ENCODE results near the gene IER2. TPM values are rescaled to one million over a fixed set of nuclear protein-coding genes. Genes with fewer than 3 reads are reported as not detected.

IER2 gene
- total RNA-seq, 1 donor from 2014 or later, result 26.0 TPM

DNA sequence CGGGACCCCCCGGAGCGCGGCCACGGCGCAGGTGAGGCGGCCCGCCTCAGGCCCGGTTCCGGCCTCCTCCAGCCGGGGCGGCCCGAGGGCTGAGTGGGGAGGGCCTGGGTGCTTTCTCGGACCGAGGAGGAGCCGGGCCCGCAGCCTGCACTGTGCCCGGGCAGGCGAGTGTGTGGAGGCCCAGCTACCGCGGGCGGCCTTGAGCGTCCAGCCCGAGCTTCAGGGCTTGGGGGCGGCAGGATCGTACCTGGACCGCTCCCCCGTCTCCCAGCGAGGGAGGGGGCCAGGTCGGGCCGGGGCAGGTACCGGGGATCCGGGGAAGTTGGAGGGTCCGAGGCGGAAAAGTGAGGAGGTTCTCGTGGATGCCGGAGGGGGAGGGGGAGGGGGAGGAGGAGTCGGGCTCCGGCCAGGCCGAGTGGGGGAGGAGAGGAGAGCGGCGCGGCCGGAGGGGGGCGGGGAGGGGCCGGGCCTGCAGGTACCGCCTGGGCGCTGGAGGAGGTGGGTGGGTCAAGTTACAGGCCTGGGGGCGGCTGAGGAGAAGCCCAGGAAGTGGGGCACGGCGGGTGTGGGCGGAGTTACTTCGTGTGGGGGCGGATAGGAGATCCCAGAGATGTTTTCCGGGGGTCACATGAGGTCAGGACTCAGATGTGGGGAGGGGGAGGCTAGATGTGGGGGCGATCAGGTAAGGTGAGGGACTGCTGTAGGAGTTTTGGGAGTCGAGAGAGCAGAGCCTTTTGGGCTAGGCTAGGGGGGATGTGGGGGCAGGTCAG is 31.6 kb upstream of the IER2 start:
- no peak for DNase-seq (ENCODE audit: low spot score)

DNA sequence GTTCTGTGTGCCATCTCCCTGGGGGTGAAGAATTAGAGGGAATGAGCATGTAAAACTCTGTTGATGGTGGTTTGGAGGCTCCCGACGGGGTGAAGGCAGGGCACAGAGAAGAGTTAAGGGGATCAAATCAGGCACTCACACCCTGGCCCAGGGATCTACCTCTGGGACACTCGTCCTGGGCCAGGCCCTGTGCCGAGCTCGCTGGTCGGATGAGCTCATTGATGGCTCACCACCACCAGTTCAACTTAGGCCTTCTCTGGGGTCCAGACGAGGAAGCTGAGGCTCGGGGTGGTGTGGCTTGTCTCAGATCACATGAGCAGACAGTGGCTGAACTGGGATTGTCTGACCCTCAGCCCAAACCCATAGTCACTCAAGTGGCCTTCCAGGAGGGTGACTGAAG is 30.6 kb upstream of the IER2 start:
- DNase-seq (ENCODE audit: low spot score), result no peak

DNA sequence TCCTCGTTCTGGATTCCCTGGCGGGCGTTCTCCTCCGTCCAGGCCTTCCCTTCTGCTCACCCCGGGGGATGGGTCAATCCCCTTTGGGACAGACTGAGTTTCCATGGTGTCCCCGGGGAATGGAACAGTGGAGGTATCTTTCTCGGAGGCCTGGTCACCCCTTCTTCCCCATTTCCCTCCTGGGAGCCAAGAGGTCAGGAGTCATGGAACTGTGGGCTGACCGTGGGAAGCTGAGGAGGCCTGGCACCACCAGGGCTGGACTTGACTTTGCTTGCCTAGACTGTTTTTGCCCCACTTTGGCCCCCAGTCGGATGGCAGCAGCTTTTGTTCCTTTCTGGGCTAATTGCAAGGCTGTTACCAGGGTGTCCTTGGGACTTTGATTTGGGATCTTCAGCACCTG is 30.2 kb upstream of the IER2 start:
- DNase-seq (ENCODE audit: low spot score), result no peak

DNA sequence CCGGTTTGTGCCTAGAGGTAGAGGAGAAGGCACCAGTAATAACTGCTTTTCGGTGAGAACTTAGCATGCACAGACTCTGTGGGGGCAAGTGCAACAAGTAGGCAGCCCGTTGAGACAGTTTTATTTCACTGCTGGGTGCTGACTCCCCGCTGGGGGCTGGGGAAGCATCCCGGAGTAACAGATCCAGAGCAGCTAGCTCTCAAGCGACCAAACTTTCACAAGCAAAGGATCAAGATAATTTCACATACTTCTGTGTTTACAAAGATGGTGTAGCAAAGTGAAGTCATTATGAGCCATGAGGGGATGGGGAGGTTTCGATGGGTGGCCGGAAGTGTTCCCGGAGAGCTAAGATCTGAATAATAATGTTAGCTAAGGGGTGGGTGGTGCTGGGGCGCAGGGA is 29.4 kb upstream of the IER2 start:
- DNase-seq (ENCODE audit: low spot score), result no peak

DNA sequence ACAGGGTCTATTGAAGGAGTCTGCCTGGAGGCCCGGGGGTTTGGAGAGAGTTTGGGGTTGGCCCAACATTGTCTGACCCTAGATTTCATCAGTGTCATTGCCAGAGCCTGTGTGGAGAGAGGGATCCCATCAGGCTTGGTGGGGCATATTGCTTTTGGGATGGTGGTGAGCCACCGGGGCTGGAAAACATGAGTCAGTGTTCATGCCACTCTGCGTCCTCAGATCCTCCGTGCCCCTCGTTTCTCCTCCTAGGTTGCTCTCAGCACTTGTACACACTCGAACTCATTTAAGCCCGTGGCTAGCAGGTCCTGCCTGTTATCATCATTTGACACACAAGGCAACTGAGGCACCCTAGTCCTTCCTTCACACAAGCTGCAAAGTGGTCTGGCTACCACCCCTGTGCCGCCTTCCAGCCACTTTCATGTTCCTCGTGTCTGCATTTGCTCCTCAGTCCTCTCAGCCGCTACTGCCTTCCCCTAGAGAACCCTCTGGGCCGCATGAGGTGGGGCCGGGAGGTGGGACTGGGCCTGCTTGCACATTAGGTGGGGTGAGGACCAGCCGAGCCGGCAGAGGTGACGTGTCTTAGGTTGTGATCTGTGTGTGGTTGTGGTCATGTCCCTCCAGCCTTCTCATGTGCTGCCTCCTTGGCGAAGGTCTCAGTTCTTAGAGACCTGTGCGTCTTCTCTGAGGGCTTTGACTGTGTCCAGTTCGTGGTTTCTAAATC is 28.5 kb upstream of the IER2 start:
- DNase-seq (ENCODE audit: low spot score), result no peak

DNA sequence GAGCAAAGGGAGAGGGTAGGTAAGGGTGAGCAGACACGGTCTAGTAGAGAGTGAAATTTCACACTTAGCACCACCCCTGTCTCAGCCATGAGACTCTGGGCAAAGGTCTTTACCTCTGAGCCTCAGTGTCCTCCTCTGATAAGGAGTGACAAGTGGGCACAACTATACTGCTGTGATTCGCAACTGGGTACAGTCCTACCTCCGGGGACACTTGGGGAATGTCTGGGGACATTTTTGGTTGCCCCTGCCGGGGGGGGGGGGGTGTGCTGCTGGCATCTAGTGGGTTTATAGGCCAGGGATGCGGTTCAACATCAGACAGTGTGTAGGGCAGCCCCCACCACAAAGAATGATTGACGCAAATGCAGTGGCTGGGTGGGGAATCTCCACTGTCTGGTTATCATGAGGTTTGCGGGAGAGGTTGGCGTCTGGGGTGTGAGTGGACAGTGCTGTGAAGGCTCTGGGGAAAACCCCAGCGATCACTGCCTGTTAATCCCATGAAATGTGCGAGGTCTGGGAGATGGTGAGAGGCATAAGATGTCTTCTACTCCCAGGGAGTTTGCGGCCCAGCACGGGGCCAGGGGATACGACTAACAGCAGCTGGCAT is 27.8 kb upstream of the IER2 start:
- DNase-seq (ENCODE audit: low spot score), result no peak

DNA sequence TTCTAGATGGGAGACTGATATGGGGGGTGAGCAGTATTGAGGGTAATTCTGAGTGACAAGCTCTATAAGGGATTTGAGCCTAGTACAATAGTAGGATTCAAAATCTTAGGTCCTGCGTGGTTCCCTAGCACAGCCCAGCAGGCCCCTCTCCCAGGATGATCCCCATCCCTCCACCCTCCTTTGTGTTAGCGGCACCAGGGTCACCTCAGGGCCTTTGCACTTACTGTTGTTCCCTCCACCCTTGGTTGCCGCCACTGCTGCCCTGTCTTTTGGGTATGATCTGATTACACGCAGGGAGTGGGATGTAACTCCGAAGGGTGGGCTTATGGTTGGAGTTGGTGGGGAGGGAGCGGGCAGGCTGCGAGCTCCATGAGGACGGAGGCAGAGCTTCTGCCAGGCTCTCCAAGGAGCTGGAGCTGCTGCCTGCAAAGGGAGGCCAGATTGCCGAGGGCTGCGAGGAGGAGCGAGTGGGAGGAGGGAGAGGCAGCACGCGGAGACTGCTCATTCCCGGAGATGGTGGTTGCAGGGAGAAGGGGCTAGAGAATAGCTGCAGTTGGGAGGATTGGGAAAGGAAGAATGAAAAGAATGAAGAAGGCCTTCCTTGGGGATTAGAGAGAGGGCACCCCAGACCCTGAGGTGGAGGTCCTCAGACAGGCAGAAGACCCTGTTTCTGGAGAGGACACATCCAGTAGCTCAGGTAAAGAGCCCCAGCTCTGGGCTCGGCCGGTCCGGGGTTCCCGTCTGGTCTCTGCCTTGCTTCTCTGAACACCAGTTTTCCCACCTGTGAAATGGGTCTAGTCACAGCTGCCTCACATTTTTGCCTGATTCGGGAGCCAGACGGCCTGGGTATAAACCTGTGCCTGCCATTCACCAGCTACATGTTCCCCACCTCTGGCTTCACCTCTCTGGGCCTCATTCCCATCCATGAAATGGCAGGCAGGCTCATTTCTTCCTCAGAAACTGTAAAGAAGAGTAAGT is 26.9 kb upstream of the IER2 start:
- no peak for DNase-seq (ENCODE audit: low spot score)

DNA sequence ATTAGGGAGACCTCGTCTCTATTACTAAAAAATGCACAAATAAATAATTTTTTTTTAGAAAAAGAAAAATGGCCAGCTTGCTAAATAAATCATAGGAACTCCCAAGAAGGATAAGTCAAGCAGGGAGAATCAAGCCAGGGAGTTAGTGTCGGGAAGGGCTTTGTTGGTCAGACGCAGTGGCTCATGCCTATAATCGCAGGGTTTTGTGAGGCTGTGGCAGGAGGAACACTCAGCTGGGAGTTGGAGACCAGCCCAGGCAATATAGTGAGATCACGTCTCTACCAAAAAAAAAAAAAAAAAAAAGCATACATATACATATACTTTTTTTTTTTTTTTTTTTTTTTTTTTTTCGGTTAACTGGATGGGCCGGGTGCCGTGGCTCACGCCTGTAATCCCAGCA is 23.2 kb upstream of the IER2 start:
- peak; percentile 93 for DNase-seq (ENCODE audit: low spot score)

DNA sequence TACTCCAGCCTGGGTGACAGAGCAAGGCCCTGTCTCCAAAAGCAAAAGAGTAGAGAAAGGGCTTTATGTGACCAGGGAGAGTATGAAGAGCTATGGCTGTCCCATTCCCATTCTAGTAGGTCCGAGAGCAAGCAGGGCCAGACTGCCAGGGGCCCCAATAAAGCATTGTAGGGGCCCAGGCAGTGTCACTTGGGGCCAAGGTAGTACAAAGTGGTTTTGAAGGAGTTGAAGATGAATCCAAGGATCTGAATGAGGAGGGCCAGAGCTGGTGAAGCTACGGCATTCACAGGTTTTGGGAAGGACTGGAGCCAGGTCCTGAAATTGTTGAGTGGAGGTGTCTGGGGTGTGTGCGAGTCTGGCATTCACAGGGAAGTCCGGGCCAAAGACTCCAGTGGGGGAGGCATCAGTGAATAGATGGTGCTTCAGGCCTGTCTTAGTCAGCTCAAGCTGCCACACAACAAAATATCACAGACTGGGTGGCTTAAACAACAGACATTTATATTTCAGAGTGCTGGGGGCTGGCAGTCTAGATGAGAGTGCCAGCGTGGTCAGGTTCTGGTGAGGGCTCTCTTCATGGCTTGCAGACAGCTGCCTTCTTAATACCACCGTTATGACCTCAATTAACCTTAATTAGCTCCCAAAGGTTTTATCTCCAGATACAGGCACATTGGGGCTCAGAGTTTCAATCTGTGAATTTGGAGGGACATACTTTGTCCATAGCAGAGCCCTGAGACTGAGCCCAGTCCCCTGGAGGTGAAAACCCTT is 22.2 kb upstream of the IER2 start:
- no peak for DNase-seq (ENCODE audit: low spot score)

DNA sequence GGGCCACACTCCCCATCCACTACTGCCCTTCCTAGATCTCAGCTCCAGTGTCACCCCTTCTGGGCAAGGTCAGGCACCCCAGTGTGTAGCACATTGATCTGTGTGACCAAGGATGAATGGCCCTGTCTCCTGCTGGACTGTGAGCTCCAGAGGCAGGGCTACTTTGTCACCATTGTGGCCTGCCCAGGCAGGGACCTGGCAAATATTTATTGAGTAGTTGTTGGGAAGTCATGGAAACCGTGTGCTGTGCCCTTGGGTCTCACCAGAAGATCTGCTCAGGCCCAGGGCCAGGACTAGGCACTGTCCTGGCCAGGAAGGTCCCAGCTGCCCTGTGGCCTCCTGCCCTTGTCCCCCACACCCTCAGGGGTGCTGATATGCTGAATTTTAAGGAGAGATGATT is 21.6 kb upstream of the IER2 start:
- no peak for DNase-seq (ENCODE audit: low spot score)

DNA sequence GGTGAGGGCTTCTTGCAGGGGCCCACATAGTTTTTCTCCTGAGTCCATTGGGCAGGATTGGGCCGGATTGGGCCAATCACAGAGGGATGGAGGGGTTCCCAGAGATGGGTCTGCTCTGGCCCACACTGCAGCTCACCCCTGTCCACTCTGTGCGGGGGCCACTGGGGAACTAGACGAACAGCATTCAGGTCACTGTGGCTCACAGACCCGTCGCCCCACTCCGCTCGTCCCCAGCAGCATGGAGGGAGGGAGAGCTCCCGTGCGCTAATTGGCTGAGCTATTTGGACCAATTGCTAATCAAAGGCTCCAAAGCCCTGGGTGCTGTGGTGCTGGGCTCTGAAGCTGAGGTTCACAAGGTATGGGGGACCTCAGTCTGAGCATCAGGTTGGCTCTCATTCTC is 20.8 kb upstream of the IER2 start:
- DNase-seq (ENCODE audit: low spot score), result no peak

DNA sequence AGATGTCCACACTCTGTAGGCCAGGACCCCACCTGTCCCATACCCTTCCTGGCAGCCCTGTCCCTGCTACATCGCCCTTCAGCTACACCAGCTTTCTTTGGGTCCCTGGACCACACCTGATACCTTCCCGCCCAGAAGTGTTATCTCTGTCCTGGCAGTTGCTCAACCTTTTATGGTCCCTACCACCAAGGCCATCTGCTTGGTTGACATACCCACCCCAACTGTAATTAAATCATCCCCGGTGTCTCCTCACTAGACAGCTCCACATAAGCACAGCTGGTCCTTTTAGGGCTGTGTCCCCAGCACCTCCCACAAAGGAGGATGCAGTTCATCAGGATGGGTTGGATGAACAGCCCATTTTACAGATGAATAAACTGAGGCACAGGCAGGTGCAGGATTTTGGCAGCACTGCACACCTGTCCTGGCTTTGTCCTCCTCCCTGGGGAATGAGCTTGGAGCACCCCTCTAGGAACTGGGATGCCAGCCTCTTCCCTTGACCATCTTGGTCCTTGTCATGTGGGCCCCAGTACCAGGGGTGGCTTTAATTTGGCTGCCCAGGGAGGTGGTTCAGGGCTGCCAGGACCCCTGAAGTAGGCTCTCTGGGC is 19.2 kb upstream of the IER2 start:
- no peak for DNase-seq (ENCODE audit: low spot score)

DNA sequence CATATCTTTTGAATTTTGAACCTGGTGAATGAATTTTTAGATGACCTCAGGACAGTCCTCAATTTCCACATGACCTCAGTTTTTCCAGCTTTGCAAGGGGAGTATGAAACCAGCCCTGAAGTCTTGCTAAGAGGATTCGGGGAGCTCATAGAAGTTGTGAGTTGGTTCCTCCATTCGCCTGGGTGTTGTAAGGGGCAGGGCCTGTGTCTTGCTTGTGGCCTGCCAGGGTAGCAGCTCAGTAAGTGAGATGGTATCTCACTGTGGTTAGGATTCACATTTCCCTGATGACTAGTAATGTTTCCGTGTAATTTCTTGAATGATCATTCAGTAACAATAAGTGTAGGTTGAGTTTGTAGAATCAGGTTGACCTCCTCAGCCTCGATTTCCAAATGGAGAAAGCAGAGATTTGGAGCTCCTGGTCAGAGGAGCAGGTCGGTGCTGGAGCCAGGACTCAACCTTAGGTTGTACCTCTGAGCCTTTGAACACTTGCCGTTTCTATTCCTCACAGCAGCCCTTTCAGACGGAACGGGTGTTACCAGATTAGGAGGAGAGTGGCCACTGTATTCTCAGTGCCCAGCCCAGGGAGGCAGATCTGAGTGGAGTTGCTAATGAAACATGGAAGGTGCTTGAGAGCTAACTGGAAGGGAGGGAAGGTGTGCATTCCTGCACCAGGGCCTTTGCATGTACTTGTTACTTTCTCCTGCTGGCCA is 17.6 kb upstream of the IER2 start:
- DNase-seq (ENCODE audit: low spot score), result no peak

DNA sequence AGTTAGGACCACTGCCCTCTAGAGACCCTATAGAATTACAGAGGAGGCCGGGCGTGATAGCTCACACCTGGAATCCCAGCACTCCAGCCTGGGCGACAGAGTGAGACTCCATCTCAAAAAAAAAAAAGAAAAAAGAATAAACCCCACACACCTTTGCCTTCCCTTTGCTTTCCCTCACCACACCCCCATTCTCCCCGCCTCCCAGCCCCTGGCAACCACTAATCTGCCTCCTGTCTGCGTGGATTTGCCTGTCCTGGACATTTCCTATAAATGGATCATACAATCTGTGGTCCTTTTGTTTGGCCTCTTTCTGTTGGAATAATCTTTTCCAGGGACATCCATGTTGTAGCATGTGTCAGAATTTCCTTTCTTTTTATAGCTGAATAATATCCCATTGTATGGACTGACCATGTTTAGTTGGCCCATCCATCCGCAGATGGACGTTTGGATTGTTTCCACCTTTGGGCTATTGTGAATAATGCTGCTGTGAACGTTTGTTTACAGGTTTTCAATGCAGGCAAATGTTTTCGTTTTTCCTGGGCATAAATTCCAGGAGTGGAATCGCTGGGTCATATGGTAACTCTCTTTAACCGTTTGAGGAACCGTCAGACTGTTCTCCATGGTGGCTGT is 16.9 kb upstream of the IER2 start:
- no peak for DNase-seq (ENCODE audit: low spot score)

DNA sequence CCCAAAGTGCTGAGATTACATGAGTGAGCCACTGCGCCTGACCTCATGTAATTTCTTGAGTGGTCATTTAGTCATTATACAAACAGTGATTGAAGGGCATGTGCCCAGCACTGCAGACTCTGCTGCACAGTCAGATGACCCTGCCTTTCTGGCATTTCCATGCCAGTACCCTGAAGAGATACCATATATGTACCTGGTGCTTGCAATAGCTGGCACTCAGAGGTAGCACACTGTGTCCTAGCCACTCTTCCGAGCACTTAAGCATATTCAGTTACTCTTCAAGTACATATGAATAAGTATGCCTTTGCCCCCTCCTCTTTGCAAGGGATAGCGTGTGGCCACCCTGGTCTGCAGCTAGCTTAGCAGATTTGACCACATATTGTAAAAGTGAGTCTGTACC is 15.6 kb upstream of the IER2 start:
- no peak for DNase-seq (ENCODE audit: low spot score)

DNA sequence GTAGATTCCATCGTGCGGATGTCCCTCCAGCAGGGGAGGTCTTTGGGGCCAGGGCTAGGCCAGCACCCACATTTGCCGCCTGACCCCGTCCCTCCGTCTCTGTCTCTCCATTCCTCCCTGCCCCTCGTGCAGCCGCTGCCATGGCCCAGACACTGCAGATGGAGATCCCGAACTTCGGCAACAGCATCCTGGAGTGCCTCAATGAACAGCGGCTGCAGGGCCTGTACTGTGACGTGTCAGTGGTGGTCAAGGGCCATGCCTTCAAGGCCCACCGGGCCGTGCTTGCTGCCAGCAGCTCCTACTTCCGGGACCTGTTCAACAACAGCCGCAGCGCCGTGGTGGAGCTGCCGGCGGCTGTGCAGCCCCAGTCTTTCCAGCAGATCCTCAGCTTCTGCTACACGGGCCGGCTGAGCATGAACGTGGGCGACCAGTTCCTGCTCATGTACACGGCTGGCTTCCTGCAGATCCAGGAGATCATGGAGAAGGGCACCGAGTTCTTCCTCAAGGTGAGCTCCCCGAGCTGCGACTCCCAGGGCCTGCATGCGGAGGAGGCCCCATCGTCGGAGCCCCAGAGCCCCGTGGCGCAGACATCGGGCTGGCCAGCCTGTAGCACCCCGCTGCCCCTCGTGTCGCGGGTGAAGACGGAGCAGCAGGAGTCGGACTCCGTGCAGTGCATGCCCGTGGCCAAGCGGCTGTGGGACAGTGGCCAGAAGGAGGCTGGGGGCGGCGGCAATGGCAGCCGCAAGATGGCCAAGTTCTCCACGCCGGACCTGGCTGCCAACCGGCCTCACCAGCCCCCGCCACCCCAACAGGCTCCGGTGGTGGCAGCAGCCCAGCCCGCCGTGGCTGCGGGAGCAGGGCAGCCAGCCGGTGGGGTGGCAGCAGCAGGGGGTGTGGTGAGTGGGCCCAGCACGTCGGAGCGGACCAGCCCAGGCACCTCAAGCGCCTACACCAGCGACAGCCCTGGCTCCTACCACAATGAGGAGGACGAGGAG is 14.8 kb upstream of the IER2 start:
- DNase-seq (ENCODE audit: low spot score), result no peak

DNA sequence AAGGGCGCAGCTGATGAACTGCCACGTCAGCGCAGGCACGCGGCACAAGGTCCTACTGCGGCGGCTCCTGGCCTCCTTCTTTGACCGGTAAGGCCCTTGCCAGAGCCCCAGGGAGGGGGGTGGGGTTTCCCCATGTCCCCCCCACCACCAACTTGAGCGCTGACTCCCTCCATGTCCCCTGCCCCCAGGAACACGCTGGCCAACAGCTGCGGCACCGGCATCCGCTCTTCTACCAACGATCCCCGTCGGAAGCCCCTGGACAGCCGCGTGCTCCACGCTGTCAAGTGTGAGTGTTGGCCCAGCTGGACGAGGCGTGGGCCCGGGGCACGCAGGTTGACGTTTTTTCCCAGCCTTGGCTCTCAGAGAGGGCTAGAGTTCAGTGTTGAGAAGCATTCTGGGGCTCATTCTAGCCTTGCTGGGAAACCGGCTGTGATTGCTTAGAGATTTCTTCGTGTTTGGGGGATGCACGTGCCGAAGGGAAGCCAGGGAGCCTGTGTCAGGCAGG is 12.9 kb upstream of the IER2 start:
- DNase-seq (ENCODE audit: low spot score), result no peak

Data from umbilical cord (tissue), 2 donors.